C4-2B (cell line): Measurements from ENCODE around the gene PPP1R13B.

Source experiments
- H3K27ac ChIP-seq: fragments of 450-650 bp; 2 replicates; pipeline ENCODE4 v1.5.1; 2017
- CTCF ChIP-seq: fragments of 450-650 bp; conservative IDR thresholded peaks from 2 replicates; pipeline ENCODE4 v1.5.1; 2017; ENCODE audit warnings: mild to moderate bottlenecking
- ZFX ChIP-seq: fragments of 450-650 bp; IDR thresholded peaks from 2 replicates; pipeline ENCODE4 v1.6.1; 2017

PPP1R13B gene

DNA sequence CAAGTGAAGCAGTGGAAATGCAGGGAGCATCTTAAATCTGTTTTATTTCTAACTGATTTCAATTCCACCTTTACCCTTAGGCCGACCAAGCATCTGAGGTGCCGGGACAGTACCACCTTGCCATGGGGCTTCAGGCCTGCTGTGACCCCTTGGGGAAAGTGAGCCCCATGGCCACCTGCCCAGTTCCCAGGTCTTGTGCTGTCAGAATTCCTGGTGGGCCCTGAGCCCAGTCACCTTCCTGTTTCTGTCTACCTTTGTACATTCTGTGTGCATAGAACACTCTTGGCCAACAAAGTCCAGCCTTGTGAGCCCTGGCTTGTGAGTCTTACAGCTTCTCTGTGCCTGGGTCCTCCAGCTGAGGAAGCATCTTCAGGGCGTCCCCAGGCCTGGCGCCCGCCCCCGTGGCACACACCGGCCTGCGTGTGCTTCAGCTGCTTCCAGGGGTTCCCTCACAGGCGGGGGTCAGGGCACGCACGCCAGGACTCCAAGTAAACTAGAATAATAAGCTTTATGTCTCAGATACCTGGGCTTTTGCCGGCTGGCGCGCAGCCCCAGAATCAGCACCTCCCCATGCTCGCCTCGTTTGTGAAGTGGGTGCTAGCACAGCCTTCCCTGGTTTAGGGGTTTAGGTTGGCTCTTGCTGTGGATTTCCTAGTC is 121.5 kb downstream of the PPP1R13B start:
- TF ChIP-seq ZFX: no peak
- TF ChIP-seq CTCF: no peak
- H3K27ac ChIP-seq: peak overlapping the region; percentile 96

DNA sequence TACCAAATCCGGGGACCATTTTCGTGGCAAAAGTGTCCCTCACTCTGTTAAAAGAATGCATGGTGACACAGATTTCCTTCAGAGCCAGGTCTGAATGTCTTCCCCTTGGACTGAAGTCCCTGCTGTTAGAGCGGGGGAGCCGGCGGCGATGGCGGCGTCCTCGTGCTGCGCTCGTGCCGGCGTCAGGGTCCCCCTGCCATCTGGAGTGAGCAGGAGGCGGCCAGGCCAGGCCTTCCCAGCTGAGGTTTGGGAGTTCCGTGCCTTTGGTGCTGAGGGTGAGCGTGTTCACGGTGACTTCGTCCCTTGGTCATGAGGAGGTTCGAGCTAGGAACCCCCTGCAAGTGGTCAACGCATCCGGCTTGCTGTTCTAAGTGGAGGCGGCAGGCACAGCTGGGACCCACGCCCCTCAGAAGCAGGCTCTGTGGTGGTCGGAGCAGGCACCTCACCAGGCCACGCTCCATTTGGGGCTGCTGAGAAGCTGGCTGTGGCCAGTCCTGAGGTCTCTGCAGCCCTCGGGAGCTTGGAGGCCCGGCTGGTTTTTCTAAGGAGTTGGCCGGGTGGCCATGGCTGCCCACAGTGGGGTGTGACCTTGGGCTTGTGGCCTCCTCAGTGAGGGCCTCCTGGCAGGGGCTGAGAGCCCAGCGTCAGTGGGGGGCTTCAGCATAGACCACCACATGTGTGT is 122.2 kb downstream of the PPP1R13B start:
- TF ChIP-seq CTCF: no peak
- TF ChIP-seq ZFX: no peak
- peak overlapping the region; percentile 96 for H3K27ac ChIP-seq

DNA sequence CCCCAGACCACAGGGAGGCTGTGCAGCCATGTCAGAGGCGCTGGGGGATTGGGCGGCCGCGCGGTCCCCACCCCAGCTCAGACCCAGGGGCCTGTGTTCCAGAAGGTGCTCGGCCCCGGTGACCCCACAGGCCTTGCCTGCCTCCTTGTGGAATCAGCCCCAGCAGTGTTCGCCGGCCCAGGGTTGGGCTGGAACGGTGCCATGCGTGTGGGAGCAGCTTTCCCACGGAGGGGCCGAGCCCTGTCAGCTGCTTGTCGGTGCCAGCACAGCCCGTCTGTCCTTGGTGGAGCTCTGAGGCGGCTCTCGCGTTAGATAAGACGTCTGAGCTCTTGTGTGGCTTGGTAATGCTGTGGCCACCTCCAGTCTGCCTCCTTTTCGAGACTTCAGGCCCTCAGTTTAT is 123.3 kb downstream of the PPP1R13B start:
- H3K27ac ChIP-seq: no peak overlapping the region
- TF ChIP-seq ZFX (no peak), CTCF (no peak)

- H3K27ac ChIP-seq: peak overlapping the region; percentile 6; the same call in 1 of the 2 replicates
- TF ChIP-seq CTCF: no peak
- TF ChIP-seq ZFX: no peak
Observed at GRCh38 chr14:103723748-103724081, 123.7 kb downstream of the PPP1R13B start.

DNA sequence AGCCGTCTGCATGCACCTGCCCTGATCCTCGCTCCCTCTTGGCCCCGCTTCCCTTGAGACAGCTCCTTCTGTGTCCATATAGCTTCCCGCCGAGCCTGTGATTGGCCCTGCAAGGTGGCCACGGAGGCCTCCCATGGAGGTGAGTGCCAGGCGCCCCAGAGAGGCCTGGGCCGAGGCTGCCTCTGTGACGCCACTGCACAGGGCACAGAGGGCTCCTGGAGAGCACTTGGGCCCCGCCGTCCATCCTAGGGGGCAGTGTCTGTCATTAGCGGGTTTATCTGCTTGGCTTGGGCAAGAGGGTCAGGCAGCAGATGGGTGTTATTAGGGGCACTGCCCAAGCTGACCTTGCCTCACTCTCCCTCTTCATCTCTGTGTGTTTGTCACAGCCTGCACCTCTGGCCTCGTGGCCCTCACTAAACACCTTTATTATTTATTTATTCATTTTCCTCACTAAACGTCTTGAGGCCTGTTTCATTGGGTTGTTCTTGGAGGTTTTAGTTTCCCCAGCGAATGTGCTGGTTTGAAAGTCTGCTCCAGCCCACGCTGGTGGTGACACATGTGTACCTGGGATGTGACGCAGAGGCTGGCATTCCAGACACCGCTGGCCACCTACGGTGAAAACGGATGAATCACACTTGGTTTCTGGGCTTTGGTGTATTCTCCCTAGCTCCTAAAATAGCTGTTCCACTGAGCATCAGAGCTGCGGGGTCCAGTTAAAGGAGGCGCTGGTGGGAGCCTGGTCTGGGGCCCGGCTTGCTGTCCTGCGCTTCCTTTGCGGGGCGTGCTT is 125.8 kb downstream of the PPP1R13B start:
- TF ChIP-seq CTCF: no peak
- no peak for TF ChIP-seq ZFX
- no peak overlapping the region for H3K27ac ChIP-seq

DNA sequence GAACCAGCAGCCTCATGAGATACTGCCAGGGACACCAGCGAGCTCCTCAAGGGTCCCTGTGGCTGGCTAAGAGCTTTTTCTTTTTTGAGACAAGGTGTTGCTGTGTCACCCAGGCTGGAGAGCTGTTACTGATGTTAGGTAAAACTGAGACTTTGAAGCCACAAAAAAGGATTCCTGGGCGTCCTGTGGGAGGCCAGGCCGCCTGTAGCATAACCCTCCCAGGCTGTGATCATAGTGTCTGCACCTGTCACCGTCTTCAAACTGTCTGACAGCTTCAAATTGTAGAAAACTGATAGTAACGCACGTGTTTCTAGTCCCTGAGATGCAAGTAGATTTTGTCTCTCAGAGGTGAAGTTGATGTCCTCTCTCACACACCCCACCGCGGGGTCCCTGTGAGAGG is 127.6 kb downstream of the PPP1R13B start:
- H3K27ac ChIP-seq: no peak overlapping the region
- TF ChIP-seq ZFX (no peak), CTCF (no peak)

- TF ChIP-seq ZFX: no peak
- TF ChIP-seq CTCF: no peak
Observed at GRCh38 chr14:103718572-103718971, 128.8 kb downstream of the PPP1R13B start.

More at GRCh38 chr14:103718572-103718971, 128.8 kb downstream of the PPP1R13B start:
- H3K27ac ChIP-seq: no peak overlapping the region
